Fibroblast of skin of scalp (primary cell): ENCODE measurements around the gene RGS12.
"Not testable (repeated sequence)": the region's sequence is repeated elsewhere in the genome, so short reads cannot be mapped to it uniquely, and the experiment has no call there.

Experiments used
- DNase-seq: peaks from one replicate; pipeline ENCODE4 v3.0.0-alpha.2; 2013

The RGS12 gene

DNA sequence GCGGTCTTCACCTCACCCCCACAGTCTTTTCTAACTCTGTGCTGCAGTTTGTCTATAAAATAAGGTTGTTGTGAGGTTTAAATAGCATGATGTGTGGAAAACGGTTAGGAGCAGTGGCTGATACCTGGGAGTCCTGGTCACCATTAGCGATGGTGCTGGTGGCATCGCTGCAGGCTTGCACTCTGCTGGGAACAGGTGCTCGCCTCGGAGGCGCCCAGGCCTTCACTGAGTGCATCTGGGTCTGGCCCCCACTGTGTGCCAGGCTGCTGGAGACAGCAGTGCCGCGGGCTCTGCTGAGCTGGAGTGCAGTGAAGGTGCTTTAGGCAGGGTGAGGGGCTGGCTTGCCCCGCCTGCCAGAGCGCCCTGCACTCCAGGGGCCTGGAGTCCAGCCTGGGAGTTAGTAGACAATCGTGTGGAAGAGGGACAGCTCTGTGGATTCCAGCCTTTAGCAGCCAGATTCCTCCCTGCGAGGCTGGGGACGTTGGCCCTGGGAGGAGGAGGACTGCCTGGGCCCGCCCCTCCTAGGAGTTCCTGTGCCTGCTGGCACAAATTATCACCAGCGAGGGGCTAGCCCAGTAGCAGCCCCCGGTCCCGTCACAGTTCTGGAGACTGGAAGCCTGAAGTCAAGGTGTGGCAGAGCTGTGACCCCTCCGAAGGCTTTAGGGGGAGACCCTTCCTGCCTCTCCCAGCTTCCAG lies 7.3 kb downstream of the RGS12 start:
- DNase-seq: no peak

DNA sequence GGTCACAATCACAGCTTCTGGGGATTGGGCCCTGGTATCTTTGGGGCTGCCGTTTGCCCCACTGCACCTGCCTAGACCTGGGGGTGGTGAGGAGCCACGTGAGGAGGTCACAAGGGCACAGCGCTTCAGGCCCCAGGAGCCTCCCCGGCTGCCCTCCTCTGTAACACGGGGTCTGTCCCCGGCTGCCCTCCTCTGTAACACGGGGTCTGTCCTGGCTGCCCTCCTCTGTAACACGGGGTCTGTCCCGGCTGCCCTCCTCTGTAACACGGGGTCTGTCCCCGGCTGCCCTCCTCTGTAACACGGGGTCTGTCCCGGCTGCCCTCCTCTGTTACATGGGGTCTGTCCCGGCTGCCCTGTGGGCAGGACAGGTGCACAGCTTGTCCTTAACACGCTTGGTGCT lies 8.1 kb downstream of the RGS12 start:
- DNase-seq: not testable (repeated sequence)

DNA sequence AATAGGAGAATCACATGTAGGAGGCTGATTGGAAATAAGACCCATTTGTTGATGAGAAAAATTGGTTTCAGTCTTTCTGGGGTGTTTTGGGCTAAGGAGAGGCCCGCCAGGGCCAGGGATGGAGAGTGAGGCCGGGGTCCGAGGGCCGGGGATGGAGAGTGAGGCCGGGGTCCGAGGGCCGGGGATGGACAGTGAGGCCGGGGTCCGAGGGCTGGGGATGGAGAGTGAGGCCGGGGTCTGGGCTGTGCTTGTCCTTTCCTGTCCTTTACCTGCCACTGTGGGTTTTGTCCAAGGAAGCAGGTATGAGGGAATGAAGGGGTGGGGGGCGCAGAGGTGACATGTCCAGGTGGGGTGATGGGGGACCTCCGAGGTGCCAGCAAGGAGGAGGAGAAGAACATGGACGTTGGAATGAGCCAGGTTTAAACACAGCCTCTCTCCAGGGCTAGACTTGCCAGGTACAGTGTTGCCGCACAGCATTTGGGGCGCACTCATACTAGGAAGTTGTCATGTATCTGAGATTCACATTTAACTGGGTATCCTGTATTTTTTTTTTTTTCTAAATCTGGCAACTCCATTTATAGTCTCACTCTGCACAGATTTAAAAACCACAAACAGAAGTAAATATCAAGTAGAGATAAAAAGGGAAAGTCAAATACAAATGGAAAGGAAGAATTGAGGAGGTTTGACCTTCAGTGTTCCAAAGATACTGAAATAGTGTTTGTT lies 8.8 kb downstream of the RGS12 start:
- DNase-seq: no peak

DNA sequence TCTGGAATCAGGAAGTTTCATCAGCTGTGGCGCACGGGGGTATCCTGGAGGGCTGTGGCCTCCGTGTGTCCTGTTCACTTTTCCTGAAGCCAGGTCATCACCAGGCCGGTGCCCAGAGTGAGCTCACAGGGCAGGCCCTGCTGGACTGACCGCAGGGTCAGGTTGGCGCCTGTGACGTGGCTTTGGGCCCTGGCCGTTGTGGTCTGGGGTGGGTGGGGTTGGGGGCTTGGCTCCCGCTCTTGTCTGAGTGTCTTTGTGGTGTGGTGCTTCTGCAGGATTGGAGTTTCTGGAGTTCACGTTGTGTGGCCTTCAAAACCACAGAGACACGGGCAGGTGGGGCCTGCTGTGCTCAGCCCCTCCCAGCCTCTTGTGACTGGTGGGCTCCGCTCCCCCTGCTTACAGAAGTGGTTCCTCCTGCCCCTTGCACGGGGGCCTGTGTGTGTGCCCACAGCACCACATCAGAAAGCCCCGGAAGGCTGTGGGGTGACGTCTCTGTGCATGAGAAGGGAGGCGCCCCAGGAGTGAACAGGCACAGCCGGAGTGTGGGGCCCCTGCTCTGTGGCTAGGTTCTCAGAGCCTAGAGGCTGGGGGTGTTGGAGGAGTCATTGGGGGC lies 9.5 kb downstream of the RGS12 start:
- DNase-seq: no peak

DNA sequence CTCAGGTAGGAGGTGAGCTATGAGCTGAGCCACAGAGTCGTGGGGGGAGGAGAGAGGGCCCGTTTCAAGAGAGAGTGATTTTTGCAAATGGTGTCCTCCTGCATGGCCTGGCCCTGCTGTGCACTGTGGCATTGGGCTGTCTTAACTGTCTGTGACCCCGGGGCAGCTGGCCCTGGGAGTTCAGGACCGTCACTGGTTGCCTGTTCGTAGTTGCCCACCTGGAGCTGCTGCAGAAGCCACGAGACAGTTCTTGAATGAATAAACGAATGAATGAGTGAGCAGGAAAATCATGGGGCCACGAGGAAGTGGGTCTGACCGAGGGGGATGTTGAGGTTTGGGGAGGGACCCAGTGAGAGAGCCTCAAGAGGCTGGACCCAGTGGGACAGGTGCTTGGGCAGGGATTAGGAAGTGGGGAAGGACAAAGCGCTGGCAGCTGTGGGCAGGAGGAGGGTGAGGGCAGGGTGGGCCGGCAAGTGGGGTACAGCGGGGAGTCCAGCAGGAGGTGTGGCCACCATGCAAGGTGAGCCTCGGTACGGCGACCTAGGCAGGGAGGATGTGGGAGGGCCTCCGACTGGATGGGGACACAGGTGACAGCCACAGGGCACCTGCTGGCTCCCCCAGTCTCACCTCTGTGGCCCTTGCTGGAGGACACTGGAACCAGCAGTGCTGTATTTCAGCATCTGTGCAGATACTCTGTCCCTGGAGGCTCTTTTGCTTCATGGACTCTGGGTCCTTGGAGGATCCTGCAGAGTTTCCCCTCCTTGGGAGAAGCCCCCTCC lies 10.2 kb downstream of the RGS12 start:
- DNase-seq: no peak

DNA sequence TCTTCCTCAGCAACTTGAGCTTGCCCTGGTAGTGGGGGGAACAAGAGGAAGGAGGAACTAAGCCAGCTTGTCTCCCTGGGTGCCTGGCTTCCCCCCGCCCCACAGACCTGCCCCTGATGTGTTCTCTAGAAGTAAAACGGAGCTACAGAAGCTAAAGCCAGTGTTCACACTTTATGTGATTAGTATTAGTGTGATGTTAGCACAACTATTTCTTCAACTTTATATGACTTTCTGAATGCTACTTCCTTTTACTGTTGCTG lies 10.7 kb downstream of the RGS12 start:
- no peak for DNase-seq

DNA sequence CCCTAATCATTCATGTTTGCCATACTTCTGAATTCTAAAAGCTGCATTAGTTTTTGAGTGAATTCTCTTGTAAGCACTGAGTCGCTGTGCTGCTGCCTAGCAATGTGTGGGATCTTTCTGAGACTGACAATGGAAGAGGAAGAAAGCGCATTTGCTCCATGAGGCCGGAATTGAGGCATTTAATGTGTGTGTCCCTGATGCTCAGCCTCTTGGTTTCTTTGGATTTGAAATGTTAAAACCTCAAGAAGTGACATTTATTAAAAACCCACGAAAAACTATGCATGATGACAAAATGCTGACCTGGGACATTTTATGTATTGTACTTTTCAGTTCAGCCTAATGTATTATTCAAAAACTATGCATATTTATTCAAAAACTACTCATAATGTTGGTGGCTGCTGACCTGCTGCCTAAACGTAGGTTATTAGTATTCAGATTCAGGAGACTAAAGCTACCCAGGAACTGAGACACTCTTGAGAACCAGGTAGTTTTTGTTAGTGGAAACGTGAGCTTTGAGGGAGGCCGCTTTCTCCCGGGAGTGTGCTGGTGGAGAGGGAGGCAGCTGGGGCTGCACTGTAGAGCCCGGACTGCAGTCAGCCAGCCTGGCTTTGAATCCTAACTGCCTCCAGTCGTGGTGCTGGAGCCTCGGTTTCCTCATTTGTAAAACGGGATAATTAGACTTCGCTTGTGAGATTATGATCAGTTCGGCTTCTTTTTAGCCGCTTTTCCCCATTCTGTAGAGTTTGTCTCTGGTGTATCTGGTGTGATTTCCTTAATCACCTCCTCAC lies 11.3 kb downstream of the RGS12 start:
- no peak for DNase-seq

DNA sequence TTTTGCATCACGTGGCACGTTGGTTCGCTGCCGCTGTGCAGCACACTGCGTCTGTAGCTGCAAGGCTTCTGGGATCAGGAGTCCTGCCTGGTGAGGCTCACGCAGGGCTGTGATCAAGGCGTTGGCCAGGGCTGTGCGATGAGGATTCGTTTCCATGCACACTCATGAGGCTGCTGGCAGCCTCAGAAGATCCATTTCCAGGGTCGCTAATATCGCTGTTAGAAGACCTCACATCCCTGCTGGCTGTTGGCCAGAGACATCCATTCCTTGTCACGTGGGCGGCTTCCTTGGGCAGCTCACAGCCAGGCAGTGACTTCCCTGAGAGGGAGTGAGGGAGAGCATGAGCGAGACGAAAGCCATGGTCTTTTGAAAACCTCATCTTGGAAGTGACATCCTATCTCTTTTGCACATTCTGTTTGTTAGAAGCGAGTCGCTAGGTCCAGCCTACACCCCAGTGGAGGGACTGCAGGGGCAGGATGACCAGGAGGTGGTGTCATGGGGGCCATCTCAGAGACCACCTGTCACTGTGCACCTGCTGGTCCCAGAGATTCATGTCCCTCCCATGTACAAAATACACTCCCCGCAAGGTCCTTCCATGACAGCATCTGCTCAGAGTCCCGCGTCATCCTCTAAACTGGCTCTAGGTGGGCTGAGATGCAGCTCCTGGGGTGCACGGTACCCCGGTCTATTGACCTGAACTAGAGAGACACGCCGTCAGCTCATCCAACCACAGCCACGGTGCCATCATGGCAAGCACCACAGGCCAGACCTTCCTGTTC lies 12.2 kb downstream of the RGS12 start:
- DNase-seq: no peak

DNA sequence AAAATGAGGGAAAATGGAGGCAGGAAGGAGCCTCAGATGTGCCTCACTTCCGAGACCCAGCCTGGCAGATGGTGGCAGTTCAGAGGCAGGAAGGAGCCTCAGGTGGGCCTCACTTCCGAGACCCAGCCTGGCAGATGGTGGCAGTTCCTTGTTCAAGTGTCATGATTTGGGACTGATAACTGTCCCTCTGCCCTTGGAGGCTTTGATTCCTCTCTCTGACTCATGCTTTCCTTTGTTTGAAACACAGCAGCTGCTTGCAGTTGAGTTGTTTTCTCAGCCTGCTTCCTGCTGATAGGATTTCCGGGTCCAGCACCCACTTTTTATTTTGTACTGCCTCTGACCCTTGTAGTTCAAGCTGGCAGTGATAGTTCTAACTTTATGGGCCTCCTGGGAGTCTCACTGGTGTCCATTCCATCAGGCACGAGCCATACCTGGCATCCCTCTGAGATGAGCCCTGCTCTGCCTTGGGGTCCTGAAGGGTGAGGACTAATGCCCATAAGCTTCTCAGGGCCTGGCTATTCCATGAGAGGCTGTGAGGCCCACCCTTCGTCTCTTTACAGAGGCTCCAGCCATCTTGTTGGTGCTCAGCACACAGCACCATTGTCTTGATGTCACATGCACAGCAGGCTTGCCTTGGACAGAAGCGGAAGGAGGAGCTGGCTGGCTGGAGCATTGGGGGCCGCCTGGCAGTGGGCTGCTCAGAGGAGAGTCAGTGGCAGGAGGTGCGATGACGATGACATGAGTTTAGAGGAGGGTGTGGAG lies 13.0 kb downstream of the RGS12 start:
- no peak for DNase-seq

DNA sequence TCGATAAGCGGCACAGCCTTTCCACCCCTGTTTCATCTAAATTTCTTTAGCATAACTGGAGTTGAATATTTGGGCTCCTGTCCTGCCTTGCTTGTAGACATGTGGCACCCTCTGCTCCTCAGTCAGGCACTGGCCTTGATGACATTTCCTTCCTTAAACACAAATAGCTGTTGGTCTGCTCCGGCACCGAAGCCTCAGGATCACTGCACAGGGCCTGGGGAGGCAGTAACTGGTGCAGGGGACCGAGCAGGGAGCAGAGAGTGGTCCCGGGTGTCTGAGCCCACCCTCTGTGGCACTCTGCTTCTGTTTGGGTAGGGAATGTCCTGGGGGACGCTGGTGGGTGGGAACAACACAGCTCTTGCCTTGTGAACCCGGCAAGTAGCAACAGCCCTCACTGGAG lies 13.6 kb downstream of the RGS12 start:
- DNase-seq: no peak

DNA sequence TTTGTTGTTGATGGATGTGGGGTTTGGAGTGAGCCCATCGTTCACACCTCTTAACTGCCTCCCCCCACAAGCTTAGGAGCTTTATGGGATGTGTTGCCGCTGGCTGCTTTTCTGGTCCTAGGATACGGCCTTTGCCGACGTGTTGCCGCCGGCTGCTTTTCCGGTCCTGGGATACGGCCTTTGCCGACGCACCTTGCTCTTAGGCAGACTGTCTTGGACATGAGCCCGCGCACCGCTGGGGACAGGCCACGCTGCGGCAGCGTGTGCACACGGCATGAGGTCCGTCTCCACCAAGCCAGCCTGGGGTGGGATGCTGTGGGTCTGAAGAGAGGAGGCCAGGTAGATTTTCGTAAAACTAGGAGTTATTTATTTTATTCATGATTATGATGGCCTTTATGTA lies 14.2 kb downstream of the RGS12 start:
- DNase-seq: no peak

DNA sequence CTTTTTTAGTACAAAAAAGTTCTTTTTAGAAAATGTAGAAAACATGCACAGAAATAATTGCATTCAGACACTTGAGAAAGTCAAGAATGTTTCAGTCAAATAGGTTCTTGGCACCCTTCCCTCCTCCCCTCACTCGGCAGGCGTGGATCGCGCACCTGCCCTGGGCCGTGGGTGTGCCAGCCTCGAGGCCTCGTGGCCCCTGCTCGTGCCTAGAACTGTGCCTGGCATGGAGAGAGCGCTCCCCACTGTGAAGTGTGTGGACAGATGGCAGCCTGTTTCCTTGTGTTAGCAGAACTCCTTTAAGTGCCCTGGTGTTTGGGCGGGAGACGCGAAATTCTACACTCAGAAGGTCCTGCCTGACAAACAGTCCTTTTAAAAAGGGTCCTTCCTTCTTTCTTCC lies 14.7 kb downstream of the RGS12 start:
- no peak for DNase-seq

DNA sequence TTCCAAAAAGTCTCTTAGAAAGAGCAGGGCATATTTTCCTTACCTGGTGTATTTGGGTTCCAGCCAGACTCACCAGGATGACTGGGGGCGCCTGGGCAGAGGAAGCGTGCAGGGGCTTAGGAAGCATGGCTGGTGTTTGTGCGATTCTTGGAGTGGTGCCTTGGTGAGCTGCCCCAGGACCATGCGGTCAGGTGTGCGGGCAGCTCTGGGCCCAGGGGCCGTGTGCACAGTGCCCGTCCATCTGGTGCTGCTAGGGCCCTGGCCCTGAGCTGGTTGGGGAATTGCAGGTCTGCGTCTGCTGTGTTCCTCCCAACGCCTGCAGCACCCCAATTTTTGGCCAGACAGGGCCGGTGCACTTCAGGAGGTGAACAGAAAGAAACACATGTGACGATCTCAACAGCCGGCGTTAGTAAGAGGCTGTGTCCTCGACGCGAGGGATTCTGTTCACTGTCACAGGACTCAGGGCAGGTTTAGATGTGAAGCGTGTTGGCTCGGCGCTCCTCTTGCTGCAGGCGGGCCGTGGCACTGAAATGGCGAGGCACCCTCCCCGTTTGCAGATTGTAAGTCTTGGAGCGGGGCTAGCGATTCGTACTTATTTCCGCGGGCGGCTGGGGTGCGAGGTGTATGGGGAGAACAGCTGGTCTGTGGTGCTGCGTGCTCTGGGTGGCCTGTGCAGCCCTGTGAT lies 15.2 kb downstream of the RGS12 start:
- DNase-seq: no peak

DNA sequence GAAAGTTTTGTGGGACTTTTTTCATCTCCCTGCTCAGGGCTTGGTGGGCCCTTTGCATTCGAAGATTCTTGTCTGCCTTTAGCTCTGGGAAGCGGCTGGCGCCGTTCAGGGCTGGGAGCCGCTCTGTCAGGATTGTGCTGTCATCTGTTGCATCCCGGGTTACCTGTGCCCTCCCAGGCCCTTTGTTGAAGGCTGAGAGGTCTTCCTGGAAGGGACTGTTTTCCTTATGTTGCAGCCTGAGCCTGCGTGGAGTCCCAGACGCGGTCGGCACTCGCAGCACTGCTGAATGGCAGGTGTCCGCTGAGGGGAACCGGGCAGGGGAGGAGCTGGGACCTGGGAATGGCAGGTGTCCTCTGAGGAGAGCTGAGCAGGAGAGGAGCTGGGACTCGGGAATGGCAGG lies 15.9 kb downstream of the RGS12 start:
- no peak for DNase-seq

DNA sequence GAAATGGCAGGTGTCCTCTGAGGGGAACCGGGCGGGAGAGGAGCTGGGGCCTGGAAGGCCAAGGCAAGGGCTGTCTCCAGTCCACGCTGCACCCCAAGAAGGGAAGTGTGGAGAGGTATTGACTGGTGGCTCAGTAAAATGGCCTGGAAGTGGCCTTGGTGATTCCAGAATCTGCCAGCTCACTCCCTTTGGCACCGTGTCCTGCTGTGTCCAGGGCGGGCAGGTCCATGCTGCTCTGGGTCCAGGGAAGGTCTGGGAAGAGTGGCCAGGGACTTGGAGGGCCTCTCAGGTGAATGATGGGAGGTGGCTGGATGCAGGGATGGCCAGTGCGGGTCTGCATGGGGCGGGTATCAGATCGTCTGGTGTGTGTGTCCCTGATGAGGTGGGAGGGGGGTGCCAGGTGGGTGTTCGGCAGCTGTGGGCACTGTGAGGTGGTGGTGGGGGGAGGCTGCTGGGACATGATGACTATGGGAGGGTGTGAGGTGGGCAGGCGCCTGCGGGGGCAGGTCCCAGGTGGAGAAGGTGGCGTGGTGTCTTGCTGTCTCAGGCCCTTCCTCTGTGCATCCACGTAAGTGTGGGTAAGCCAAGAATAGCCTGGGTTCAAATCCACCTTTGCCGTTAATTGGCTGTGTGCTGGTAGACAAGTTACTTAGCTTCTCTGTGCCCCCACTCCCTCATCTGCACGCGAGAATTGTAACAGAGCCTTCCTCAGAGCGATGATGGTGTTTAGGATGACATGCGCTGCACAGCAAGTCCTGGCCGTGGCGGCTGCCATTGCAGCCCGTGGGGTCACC lies 17.7 kb downstream of the RGS12 start:
- DNase-seq: no peak

DNA sequence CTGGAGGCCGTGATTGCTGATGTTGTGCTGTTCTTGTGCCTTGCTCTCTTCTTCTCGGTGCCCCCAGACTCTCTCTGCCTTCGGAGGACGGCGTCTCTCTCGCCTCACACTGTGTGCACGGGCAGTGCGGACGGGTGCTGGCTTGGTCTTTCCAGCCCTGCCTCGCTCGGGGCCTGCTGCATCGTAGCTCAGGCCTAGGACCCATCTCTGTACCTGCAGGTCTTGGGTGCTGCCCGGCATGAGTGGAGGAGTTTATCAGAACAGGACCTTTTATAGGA lies 18.2 kb downstream of the RGS12 start:
- DNase-seq: no peak

DNA sequence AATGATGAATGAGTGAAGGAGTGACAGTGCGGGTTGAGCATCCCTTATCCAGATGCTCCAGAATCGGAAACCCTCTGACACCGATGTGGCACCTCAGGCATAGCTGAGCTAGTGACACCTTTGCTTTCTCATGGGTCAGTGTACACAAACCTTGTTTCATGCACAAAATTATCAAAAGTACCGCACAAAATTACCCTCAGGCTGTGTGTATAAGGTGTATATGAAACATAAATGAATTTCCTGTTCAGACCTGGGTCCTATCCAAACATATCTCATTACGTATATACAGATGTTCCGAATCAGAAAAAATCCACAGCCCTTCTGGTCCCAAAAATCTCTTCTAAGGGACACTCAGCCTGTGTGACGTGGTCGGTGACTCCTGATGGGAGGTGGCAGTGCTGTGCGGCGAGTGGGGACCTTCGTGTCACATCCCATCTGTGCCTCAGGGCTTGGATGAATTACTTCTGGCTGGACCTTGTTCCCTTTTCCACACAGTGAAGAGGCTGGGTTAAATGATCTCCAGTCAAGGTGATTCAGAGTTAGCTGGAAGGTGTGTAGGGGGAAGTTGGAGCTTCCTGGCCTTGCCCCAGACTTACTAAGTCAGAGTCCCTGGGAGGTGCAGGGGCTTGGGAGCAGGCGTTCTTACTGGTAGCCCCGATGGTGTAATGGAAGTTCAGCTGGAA lies 18.8 kb downstream of the RGS12 start:
- DNase-seq: no peak

DNA sequence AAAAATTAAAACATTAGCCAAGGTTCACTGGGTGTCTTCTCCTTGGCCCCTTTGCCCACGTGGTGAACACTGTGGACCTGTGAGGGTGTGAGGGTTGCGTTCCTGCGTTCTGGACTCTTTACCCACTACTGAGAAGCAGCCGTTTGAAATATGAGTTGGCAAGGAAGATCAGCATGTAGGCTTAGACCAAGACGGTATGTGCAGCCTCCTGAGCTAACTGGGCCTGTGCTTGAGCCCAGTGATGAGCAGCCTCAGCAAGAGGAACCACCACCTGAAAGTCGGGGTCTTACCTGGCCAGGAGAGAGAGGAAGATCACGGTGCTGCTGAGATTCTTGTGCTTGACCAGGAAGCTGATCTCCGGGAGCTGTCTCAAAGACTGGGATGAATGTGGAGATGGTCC lies 19.5 kb downstream of the RGS12 start:
- no peak for DNase-seq

DNA sequence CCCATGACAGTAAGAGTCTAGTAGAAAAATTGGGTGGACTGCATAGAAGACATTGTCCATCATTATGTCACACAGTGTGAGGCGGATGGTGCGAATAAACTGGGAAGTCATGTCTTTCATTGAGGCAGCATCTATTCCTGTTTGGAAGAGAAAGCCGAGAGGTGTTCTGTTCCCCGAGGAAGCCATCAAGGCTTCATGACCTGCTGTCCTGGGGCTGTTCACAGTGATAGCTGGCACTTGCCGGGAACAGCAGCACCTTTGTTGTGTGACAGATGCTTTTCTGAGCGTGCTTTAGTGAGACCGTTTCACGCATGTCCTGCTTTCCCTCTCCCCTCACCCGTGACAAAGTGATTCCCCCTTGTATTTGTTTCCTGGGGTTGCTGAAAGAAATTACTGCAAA lies 20.3 kb downstream of the RGS12 start:
- no peak for DNase-seq
